K562 (cell line): Measurements from ENCODE around the gene HNRNPDL. TPM values are rescaled to one million over a fixed set of nuclear protein-coding genes. Genes with fewer than 3 reads are reported as not detected.

ENCODE experiments used
- CHD1 ChIP-seq: fragments of 200-600 bp; sonication (generic); IDR thresholded peaks from one replicate; pipeline ENCODE4 v1.6.1; 2012; ENCODE audit warnings: mild to moderate bottlenecking, moderate library complexity, low read length, inconsistent platforms
- ELF2 ChIP-seq: fragments of 250-450 bp; sonication (Bioruptor Pico); IDR thresholded peaks from 2 replicates; pipeline ENCODE4 v1.5.0; 2021; ENCODE audit warnings: mild to moderate bottlenecking
- ETV5 ChIP-seq: sonication (generic); formaldehyde crosslinking; IDR thresholded peaks from 2 replicates; pipeline ENCODE4 v1.4.0; 2020; ENCODE audit warnings: low read depth, mild to moderate bottlenecking, missing genetic modification reagents
- FOXJ2 ChIP-seq: fragments of 200-800 bp; sonication (Bioruptor generic); IDR thresholded peaks from 2 replicates; pipeline ENCODE4 v1.6.1; 2016; ENCODE audit warnings: missing genetic modification characterization, missing compliant biosample characterization
- FOXP4 ChIP-seq: sonication (generic); formaldehyde crosslinking; IDR thresholded peaks from 2 replicates; pipeline ENCODE4 v1.8.0; 2022; ENCODE audit warnings: mild to moderate bottlenecking, missing genetic modification reagents, borderline replicate concordance
- GABPA ChIP-seq: fragments of 200-800 bp; sonication (Bioruptor generic); conservative IDR thresholded peaks from 2 replicates; pipeline ENCODE4 v1.6.1; 2016; ENCODE audit warnings: low read depth, missing genetic modification characterization, missing compliant biosample characterization
- HCFC1 ChIP-seq: IDR thresholded peaks from 2 replicates; pipeline ENCODE4 v1.6.1; 2012; ENCODE audit warnings: low read depth, low read length, improper control_type of control experiment
- HMG20A ChIP-seq: fragments of 450-650 bp; formaldehyde crosslinking; conservative IDR thresholded peaks from 2 replicates; pipeline ENCODE4 v1.4.0; 2020; ENCODE audit warnings: mild to moderate bottlenecking, mixed read lengths
- MTA3 ChIP-seq: fragments of 450-650 bp; formaldehyde crosslinking; IDR thresholded peaks from 2 replicates; pipeline ENCODE4 v1.6.1; 2017; ENCODE audit warnings: mild to moderate bottlenecking, borderline replicate concordance
- PRDM10 ChIP-seq: fragments of 450-650 bp; IDR thresholded peaks from 2 replicates; pipeline ENCODE4 v1.6.1; 2018; ENCODE audit not compliant: partially characterized antibody
- SOX6 ChIP-seq: fragments of 450-650 bp; IDR thresholded peaks from 2 replicates; pipeline ENCODE4 v1.6.1; 2014; ENCODE audit warnings: mild to moderate bottlenecking
- THAP12 ChIP-seq: fragments of 250-450 bp; sonication (Bioruptor Pico); IDR thresholded peaks from 2 replicates; pipeline ENCODE4 v1.9.0; 2021; ENCODE audit warnings: mild to moderate bottlenecking, inconsistent platforms
- TRIM24 ChIP-seq, 2 experiments: fragments of 450-650 bp; IDR thresholded peaks; 2 replicates each; pipeline ENCODE4 v1.6.1; 2016
- ZBTB12 ChIP-seq: fragments of 250-450 bp; sonication (Bioruptor Pico); IDR thresholded peaks from 2 replicates; pipeline ENCODE4 v1.4.0; 2020
- ZBTB8A ChIP-seq: fragments of 450-650 bp; IDR thresholded peaks from 2 replicates; pipeline ENCODE4 v1.6.1; 2018; ENCODE audit warnings: mild to moderate bottlenecking, moderate library complexity; ENCODE audit not compliant: partially characterized antibody
- ZC3H11A ChIP-seq: IDR thresholded peaks from 2 replicates; pipeline ENCODE4 v1.6.1; 2012; ENCODE audit warnings: low read depth, low read length, improper control_type of control experiment
- ZNF354B ChIP-seq: fragments of 250-450 bp; sonication (Bioruptor Pico); IDR thresholded peaks from 2 replicates; pipeline ENCODE4 v1.4.0; 2020
- ZNF431 ChIP-seq: sonication (generic); formaldehyde crosslinking; IDR thresholded peaks from 2 replicates; pipeline ENCODE4 v1.8.0; 2022; ENCODE audit warnings: mild to moderate bottlenecking, missing genetic modification reagents
- ZNF766 ChIP-seq: fragments of 200-800 bp; sonication (Bioruptor generic); conservative IDR thresholded peaks from 2 replicates; pipeline ENCODE4 v1.6.1; 2016; ENCODE audit warnings: missing genetic modification characterization, missing compliant biosample characterization
- polyA plus RNA-seq, 8 experiments: library from polyadenylated mRNA; depleted of rRNA in 4 of 8; stranded (reverse) in 5 of 8; unstranded in 3 of 8; fragments of >200 nt; fragmentation: Nextera tagmentation in 2 of 8; fragmentation: Illumina TruSeq in 1 of 8; extraction: Ambion mirVana in 2 of 8; extraction: Trizol in 1 of 8; gene quantifications; 2 replicates each; pipeline versions ENCODE4 v1.2.1 to v1.2.3, GENCODE V29; 2011 to 2014; ENCODE audit warnings: inconsistent platforms in 1 of 8, missing spikeins in 1 of 8
- total RNA-seq, 7 experiments: library from RNA; depleted of rRNA in 6 of 7; stranded (reverse); fragments of >200 nt in 6 of 7; fragmentation: Illumina TruSeq in 2 of 7; extraction: Trizol in 2 of 7; gene quantifications; 2 replicates each; pipeline versions ENCODE4 v1.2.1 to v1.2.3, GENCODE V29; 2011 to 2021; ENCODE audit warnings: low replicate concordance in 1 of 7

HNRNPDL gene
- total and polyA plus RNA-seq, 9 of the 15 experiments (the other 6 are each of a cell fraction or from before 2014, with no cell fraction given) = 243 to 652 (median 351) TPM

- TF ChIP-seq CHD1 (peak; percentile 36), ZBTB12 (CRISPR knock-in tag) (no peak), FOXJ2 (tag) (peak; percentile 78; the same call in 1 of the 2 replicates), TRIM24 (IDR thresholded peaks at IDR 0.05) (peak in 1 of 2 experiments; percentile 74; a peak in 2 of 4 replicates), PRDM10 (peak; percentile 70), ZNF354B (CRISPR knock-in tag) (no peak), ELF2 (CRISPR knock-in tag) (peak; percentile 48; the same call in 1 of the 2 replicates), ETV5 (CRISPR knock-in tag) (no peak; the same call in 1 of the 2 replicates), HMG20A (CRISPR knock-in tag) (no peak), GABPA (tag) (peak; percentile 95), SOX6 (0 out of 2 replicates have a peak, but pooled peaks have one; percentile 69), FOXP4 (CRISPR knock-in tag) (0 out of 2 replicates have a peak, but pooled peaks have one; percentile 41), ZBTB8A (no peak), HCFC1 (peak; percentile 68), ZNF431 (CRISPR knock-in tag) (peak; percentile 43; the same call in 1 of the 2 replicates), ZC3H11A (peak; percentile 78; the same call in 1 of the 2 replicates), THAP12 (peak; percentile 94; the same call in 1 of the 2 replicates), MTA3 (peak; percentile 77), ZNF766 (CRISPR knock-in tag) (peak; percentile 82)
These were observed 56.2 kb downstream of the HNRNPDL start, which contains the start of gene HNRNPD (continued) for GRCh38 chr4:82373816-82374625.
